NCI-H460 (cell line): ENCODE results near the gene DEDD2. TPM values are rescaled to one million over a fixed set of nuclear protein-coding genes. Genes with fewer than 3 reads are reported as not detected.
"Not testable (repeated sequence)": the region's sequence is repeated elsewhere in the genome, so short reads cannot be mapped to it uniquely, and the experiment has no call there.

Experiments
- DNase-seq: peaks from one replicate; pipeline ENCODE4 v3.0.0-alpha.2; 2016; ENCODE audit warnings: low read depth; ENCODE audit errors: extremely low read depth
- polyA plus RNA-seq: library from polyadenylated mRNA; depleted of rRNA; stranded (reverse); fragments of >200 nt; gene quantifications from 2 replicates; pipeline ENCODE4 v1.2.3, GENCODE V29; 2014; cell fraction: nucleus; rRNA removed
- total RNA-seq: library from RNA; depleted of rRNA; stranded (reverse); fragments of >200 nt; shearing (Covaris generic); gene quantifications from 2 replicates; pipeline ENCODE4 v1.2.3, GENCODE V29; 2014; rRNA removed

DEDD2 gene, protein sequence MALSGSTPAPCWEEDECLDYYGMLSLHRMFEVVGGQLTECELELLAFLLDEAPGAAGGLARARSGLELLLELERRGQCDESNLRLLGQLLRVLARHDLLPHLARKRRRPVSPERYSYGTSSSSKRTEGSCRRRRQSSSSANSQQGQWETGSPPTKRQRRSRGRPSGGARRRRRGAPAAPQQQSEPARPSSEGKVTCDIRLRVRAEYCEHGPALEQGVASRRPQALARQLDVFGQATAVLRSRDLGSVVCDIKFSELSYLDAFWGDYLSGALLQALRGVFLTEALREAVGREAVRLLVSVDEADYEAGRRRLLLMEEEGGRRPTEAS
- total RNA-seq, result 12.9 and 16.5 TPM in 2 replicates
- 25.9 and 30.8 TPM in 2 replicates for polyA plus RNA-seq

- DNase-seq, result peak; percentile 93
Observed at GRCh38 chr19:42217520-42218437, at the start of gene DEDD2. Gene DEDD2, minus strand, starts transcription at chr19:42217677. Its CDS starts 670 bp downstream, at chr19:42217007.

- DNase-seq, result not testable (repeated sequence)
Observed at GRCh38 chr19:42266928-42267603, 49.6 kb upstream of the DEDD2 start.

DNA sequence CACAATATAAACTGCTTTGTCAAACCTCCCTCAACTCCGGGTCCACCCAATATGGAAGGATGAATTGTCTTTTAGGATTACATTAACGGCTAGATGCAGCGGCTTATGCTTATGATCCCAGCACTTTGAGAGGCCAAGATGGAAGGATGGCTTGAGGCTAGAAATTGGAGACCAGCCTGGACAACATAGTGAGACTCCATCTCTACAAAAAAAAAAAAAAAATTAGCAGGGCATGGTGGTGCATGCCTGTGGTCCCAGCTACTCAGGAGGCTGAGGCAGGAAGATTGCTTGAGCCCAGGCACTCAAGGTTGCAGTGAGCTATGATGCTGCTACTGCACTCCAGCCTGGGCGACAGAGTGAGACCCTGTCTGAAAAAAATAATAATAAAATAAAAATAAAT is 48.6 kb upstream of the DEDD2 start:
- DNase-seq, result not testable (repeated sequence)

DNA sequence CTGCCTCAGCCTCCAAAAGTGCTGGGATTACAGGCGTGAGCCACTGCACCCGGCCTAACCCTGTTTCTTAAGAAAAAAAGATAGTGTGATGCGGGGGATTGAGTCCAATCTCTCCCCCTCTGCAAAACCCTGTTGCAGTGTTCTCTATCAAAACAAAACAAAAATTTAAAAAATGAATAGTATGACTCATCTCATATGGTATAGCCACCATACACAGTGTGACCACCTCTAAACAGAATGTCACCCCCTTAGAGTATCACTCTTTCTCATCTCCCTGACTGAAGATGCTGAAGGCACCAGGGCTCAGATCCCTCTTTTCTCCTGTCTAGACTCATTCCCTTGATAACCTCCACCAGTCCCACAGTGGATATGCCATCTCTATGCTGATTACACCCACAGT is 44.3 kb upstream of the DEDD2 start:
- no peak for DNase-seq

- DNase-seq, result not testable (repeated sequence)
Observed at GRCh38 chr19:42257842-42258241, 40.4 kb upstream of the DEDD2 start.

DNA sequence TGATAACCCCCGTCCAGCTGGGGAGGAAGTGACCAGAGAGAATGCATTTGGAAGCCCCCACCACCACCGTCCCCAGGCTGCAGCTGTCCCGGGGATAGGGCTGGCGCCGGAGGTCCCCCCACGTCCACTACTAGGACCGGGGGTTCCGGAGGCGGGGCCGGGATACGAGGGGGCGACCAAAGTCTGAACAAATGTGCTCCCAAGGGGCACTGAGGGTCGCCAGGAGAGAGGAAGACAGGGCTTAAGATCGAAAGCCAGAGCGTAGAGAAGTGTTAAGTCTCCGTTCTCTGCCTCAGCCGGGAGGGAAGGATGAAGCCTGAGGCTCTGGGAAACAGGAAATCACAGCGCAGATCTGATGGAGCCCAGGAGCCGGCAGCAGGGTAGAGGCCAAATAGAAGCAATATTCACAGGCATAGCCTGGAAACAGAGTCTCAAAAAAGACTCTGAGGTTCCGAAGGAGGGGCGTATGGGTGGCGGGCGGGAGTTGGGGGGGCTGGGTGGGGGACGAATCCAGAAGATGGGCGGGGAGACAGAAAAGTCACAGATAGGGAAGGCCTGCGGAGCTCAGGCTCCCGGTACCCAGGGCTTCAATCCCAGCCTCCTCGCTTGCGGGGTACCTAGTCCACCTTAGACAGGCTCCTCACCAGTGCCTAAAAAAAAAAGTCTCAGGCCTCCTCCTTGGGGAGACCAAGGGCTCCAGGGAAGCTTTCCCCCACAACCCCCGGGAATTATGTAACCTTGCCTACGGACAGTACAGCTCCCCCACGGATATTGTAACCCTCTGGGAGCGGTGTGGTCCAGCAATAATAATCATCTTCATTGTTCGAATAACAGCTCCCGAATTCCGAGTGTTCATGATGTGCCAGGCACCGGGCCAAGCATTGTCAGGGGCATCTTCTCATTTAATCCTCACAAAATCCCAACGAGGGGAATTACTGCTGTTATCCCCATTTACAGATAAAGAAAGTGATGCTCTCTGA is 38.6 kb upstream of the DEDD2 start:
- no peak for DNase-seq

DNA sequence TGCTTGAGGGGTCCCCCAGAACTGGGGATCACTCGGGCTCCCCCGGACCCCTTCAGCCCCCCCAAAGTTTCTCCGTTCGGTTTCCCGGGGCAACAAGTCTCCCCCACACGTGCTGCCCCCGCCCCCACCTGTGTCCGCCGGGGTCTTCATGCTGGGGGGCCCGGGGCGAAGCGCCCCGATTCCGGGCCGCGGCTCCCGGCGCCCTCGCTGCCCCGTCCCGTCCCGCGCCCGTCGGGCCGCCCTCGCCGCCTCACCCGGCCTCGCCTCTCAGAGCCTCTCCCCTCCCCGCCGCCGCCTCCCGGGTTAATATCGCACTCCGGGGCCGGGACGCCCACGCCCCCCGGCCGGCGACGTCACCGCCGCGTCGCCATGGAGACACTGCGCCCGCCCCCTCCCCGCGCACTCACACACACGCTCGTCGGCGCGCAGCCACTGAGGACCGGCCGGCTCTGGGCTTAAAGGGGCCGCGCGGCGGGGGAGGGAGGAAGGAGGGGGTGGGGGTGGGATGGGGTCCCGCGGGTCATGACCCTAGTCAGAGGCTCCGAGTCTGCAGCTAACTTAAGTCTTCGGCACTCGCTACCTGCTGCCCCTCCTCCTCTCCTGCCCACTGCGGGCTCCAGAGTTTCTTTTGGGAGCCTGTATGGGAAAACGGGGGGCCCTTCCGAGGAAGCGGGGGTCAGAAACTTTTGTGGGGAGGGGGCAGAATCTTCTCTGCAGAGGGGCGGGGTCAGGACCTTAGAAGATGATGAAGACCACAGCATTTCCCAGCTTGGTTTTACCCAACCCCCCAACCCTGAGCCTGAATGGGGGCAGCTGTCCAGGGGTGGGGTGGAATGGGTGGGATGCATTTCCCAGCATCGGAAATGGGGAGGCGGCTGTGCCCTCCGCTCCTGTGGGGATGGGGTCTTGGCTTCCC is 37.6 kb upstream of the DEDD2 start, which contains the start of gene ERF:
Gene ERF, minus strand, starts transcription at position 279 of the 916 bp plus-strand sequence. Its CDS starts 129 bp downstream, at position 150.
- peak; percentile 83 for DNase-seq

DNA sequence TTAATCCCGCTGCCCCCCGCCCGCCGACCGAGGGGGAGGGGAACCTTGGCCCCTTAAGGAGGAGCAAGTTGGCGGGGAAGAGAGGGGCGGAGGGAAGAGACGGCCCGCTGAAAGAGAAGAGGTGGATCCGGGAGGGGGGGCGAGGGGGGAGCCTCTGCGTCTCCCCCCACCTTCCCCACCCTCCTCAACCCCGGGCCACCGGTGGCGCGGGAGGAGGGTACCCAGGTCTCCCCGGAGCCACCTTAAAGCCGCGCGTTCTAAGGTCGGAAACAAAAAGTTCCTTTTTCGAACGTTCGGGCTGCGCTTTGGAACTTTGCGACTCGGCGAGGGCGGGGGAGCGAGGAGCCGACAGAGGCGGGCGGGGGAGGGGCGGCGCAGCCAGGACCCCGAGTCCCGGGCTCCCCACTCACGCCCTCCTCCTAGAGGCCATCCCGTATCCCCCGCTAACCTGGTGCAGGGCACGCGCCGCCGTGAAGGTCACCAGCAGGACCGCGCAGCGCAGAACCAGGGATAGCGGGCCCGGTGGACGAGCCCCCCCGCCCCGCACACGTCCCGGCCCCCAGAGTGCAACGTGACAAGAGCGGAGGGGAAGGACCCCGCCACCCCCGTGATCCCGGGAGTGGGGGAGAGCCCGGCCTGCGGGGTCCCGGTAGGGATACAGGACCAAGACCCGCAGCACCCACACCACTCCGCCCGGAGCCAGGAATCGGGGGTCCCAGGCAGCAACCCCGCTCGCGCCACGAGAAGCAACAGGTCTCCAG is 36.8 kb upstream of the DEDD2 start:
- DNase-seq, result no peak

GRCh38 chr19:42253245-42254088 is 36.0 kb upstream of the DEDD2 start:
- no peak for DNase-seq

DNA sequence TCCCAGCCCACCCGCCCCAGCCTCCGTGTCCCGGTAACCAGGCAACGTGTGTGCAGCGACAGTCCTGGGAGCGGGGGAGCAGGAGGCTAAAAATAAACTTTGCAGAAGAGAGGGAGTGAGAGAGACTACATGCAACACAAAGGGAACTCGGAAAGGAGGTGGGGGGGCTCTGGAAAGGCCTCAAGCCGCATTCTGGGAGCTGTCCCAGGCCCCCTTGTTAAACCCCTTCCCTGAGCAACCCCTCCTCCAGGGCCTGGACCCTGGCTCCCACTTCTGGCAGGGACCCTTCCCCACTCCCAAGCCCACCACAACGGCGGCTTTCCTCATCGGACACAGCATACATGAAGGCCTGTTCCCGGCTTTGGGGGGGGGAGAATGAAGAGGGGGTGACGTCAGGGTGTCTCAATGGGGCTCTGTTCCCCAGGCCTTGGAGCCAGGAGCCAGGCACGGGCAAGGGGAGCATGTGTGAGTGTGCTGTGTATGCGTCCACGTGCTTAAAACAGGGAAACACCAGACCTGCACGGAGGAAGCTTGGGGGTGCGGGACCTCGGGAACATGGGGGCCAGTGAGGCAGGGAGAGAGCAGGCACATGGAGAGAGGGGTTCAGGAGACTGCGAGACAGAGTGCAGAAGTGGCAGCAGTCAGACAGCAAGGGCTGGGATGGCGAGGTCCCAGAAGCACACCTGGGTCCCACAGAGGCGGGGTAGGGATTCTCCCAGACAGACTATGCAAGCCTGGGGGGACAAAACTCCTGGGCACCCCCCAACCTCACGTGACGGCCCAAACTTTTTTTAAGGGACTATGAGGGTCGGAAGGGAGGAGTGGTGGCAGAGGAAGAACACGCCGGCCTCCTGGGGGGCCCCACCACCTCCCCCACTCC is 35.1 kb upstream of the DEDD2 start:
- no peak for DNase-seq

DNA sequence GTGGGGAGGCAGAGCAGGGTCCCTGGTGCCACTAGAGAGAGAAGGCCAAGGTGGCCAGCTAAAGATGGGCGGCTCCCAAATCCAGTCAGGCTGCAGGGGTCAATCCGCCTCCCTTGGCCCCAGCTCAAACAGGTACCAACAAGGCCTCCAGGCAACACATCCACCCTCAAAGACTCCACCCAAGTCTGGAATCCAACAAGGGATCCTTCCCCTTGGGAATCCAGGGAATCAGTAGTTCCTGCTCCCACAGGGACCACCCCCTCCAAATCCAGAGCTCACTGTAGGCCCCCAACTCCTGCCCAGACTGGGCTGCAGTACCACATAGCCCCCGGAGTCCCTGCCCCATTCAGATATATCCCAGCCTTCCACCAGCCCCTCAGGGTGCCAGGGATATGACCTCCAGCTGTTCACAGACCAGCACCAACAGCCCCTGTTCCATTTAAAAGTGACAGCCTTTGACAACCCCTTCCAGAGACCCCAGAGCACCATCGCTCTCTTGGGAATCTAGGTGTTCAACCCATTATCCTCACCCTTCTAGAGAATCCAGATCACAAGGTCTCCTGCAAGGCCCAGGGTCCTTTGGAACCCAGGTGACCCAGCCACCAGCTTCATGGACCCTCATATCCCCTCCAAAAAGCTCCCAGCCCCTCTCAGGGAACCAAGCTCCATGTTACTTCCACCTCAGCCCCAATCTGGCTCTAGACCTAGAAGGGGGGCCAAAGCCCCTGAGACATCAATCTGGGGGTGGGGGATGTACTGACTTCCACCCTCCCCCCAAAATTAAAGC is 34.3 kb upstream of the DEDD2 start:
- no peak for DNase-seq

- no peak for DNase-seq
Observed at GRCh38 chr19:42250666-42251531, 33.4 kb upstream of the DEDD2 start.

- no peak for DNase-seq
Observed at GRCh38 chr19:42250183-42250665, 32.7 kb upstream of the DEDD2 start.

GRCh38 chr19:42249769-42250168 is 32.3 kb upstream of the DEDD2 start:
- DNase-seq, result no peak
